Trophoblast cell (in vitro differentiated cells and primary cell): ENCODE results near the gene OR51V1.

ENCODE experiments used
- DNase-seq, 2 donors: peaks; one replicate each; pipeline ENCODE4 v3.0.0-alpha.2; 2016
- H2AFZ ChIP-seq: 2 replicates; pipeline ENCODE4 v1.6.1; 2013; ENCODE audit warnings: low read length, moderate library complexity, mild to moderate bottlenecking; ENCODE audit not compliant: insufficient read depth, poor library complexity
- H2AK5ac ChIP-seq: 2 replicates; pipeline ENCODE4 v1.6.1; 2013; ENCODE audit warnings: mild to moderate bottlenecking, low read length
- H2BK120ac ChIP-seq: 2 replicates; pipeline ENCODE4 v1.6.1; 2013; ENCODE audit warnings: low read length, mild to moderate bottlenecking, moderate library complexity; ENCODE audit not compliant: insufficient read depth, poor library complexity
- H2BK12ac ChIP-seq: 2 replicates; pipeline ENCODE4 v1.6.1; 2013; ENCODE audit warnings: mild to moderate bottlenecking, low read length, moderate library complexity
- H2BK5ac ChIP-seq: 2 replicates; pipeline ENCODE4 v1.6.1; 2013; ENCODE audit warnings: low read length, low read depth, moderate library complexity, mild to moderate bottlenecking; ENCODE audit not compliant: poor library complexity
- H3K14ac ChIP-seq: 2 replicates; pipeline ENCODE4 v1.6.1; 2013; ENCODE audit warnings: mild to moderate bottlenecking, low read length
- H3K18ac ChIP-seq: 2 replicates; pipeline ENCODE4 v1.6.1; 2013; ENCODE audit warnings: mild to moderate bottlenecking, low read length
- H3K23ac ChIP-seq: 2 replicates; pipeline ENCODE4 v1.6.1; 2013; ENCODE audit warnings: low read length
- H3K27ac ChIP-seq: 2 replicates; pipeline ENCODE4 v1.5.1; 2013; ENCODE audit warnings: low read depth, mild to moderate bottlenecking, inconsistent platforms, low read length, moderate library complexity
- H3K27me3 ChIP-seq: 2 replicates; pipeline ENCODE4 v1.6.1; 2013; ENCODE audit warnings: inconsistent platforms, mild to moderate bottlenecking, low read length, moderate library complexity; ENCODE audit not compliant: insufficient read depth
- H3K36me3 ChIP-seq, 2 experiments: 1 replicate in 1 of 2; 2 replicates in 1 of 2; pipeline ENCODE4 v1.6.1; 2013; ENCODE audit warnings: low read length in 2 of 2, mild to moderate bottlenecking in 2 of 2, moderate library complexity in 1 of 2; ENCODE audit not compliant: insufficient read depth in 2 of 2, control insufficient read depth in 1 of 2
- H3K4ac ChIP-seq: 2 replicates; pipeline ENCODE4 v1.6.1; 2013; ENCODE audit warnings: low read depth, mild to moderate bottlenecking, low read length, moderate library complexity
- H3K4me1 ChIP-seq, 2 experiments: 1 replicate in 1 of 2; 2 replicates in 1 of 2; pipeline ENCODE4 v1.6.1; 2013; ENCODE audit warnings: low read length in 2 of 2, mild to moderate bottlenecking in 2 of 2, moderate library complexity in 1 of 2; ENCODE audit not compliant: insufficient read depth in 2 of 2, control insufficient read depth in 1 of 2
- H3K4me2 ChIP-seq: 2 replicates; pipeline ENCODE4 v1.6.1; 2013; ENCODE audit warnings: inconsistent platforms, mild to moderate bottlenecking, low read length, moderate library complexity
- H3K4me3 ChIP-seq: 2 replicates; pipeline ENCODE4 v1.5.1; 2013; ENCODE audit warnings: mild to moderate bottlenecking, low read depth, low read length, inconsistent platforms
- H3K79me1 ChIP-seq: one replicate; pipeline ENCODE4 v1.6.1; 2013; ENCODE audit warnings: low read length
- H3K79me2 ChIP-seq: 2 replicates; pipeline ENCODE4 v1.6.1; 2013; ENCODE audit warnings: low read length, mild to moderate bottlenecking; ENCODE audit not compliant: control insufficient read depth, insufficient read depth, poor library complexity
- H3K9ac ChIP-seq: 2 replicates; pipeline ENCODE4 v1.6.1; 2013; ENCODE audit warnings: mild to moderate bottlenecking, low read length
- H3K9me3 ChIP-seq: 2 replicates; pipeline ENCODE4 v1.6.1; 2013; ENCODE audit warnings: low read depth, mild to moderate bottlenecking, control low read depth, inconsistent platforms, low read length; ENCODE audit not compliant: insufficient read depth
- H4K12ac ChIP-seq: 2 replicates; pipeline ENCODE4 v1.6.1; 2013; ENCODE audit warnings: low read depth, mild to moderate bottlenecking, low read length, moderate library complexity
- H4K8ac ChIP-seq: 2 replicates; pipeline ENCODE4 v1.6.1; 2013; ENCODE audit warnings: low read depth, mild to moderate bottlenecking, low read length, moderate library complexity
- H4K91ac ChIP-seq: one replicate; pipeline ENCODE4 v1.6.1; 2013; ENCODE audit warnings: low read depth, mild to moderate bottlenecking, low read length, moderate library complexity
- WGBS: extraction: QIAGEN DNeasy Blood & Tissue Kit; methylation state at CpG from one replicate; pipeline ENCODE4 v1.1.7; 2013; ENCODE audit warnings: missing lambda C conversion rate; ENCODE audit not compliant: insufficient read length, insufficient coverage; ENCODE audit errors: extremely low coverage; 5-methylcytosine and 5-hydroxymethylcytosine counted together

OR51V1 gene

GRCh38 chr11:5246772-5247471 lies 46.4 kb upstream of the OR51V1 start:
- no peak for DNase-seq
- Histone ChIP-seq H3K9ac (no peak overlapping the region), H4K8ac (no peak overlapping the region), H4K12ac (no peak overlapping the region), H3K23ac (no peak overlapping the region), H4K91ac (no peak overlapping the region), H3K79me2 (no peaks in the 10 kb centered on the region), H3K18ac (no peak overlapping the region), H3K36me3 (no peaks in the 10 kb centered on the region), H3K14ac (no peak overlapping the region), H2BK12ac (no peak overlapping the region), H2AK5ac (no peak overlapping the region), H3K27me3 (no peaks in the 10 kb centered on the region), H2BK120ac (no peak overlapping the region), H3K4me1 (no peaks in the 10 kb centered on the region), H3K4ac (no peak overlapping the region), H2AFZ (no peak overlapping the region), H3K4me3 (no peak overlapping the region), H3K4me2 (no peak overlapping the region), H3K9me3 (no peaks in the 10 kb centered on the region), H2BK5ac (no peak overlapping the region), H3K27ac (no peak overlapping the region), H3K79me1 (no peaks in the 10 kb centered on the region)
- WGBS: no CpG with 5 or more reads among the region's 6 CpGs

DNA sequence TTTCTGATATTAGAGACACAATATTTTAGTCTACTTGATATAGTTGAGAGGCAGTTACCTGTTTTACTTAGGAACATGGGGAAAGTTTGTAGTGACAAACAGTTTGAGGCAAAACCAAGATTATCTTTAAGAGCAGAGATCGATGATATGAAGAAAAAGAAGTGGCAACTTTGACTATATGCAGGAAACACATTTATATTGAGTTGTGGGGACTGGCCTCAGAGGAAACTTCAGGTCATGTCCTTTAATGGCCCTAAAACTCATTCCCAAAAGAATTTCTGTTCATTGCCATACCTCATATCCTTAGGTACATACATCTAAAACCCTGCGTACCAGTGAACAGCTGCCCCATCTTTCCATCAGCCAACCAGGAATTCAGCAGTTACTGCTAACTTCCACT lies 44.7 kb upstream of the OR51V1 start:
- no peak overlapping the region for H4K12ac ChIP-seq
- no peaks in the 10 kb centered on the region for H3K4me1 ChIP-seq
- no peaks in the 10 kb centered on the region for H3K27me3 ChIP-seq
- H3K4ac ChIP-seq: no peak overlapping the region
- H3K79me2 ChIP-seq: no peaks in the 10 kb centered on the region
- H3K27ac ChIP-seq: no peak overlapping the region
- H2BK12ac ChIP-seq: no peak overlapping the region
- WGBS: no CpG with 5 or more reads among the region's 2 CpGs
- no peak overlapping the region for H3K14ac ChIP-seq
- no peak for DNase-seq
- H3K9ac ChIP-seq: no peak overlapping the region
- H3K36me3 ChIP-seq: no peaks in the 10 kb centered on the region
- H3K18ac ChIP-seq: no peak overlapping the region
- no peak overlapping the region for H2AK5ac ChIP-seq
- no peak overlapping the region for H4K8ac ChIP-seq
- H2BK120ac ChIP-seq: no peak overlapping the region
- H3K4me2 ChIP-seq: no peak overlapping the region
- H2BK5ac ChIP-seq: no peak overlapping the region
- H3K4me3 ChIP-seq: no peak overlapping the region
- H3K9me3 ChIP-seq: no peaks in the 10 kb centered on the region
- H4K91ac ChIP-seq: no peak overlapping the region
- H2AFZ ChIP-seq: no peak overlapping the region
- H3K79me1 ChIP-seq: no peaks in the 10 kb centered on the region
- no peak overlapping the region for H3K23ac ChIP-seq

GRCh38 chr11:5243816-5244180 lies 43.3 kb upstream of the OR51V1 start:
- no CpG with 5 or more reads among the region's 4 CpGs for WGBS
- H3K4me3 ChIP-seq: no peak overlapping the region

GRCh38 chr11:5242933-5243815 lies 42.7 kb upstream of the OR51V1 start:
- H4K8ac ChIP-seq: no peak overlapping the region
- no peak overlapping the region for H2BK12ac ChIP-seq
- H3K4me3 ChIP-seq: no peak overlapping the region
- H3K36me3 ChIP-seq: no peaks in the 10 kb centered on the region
- H2BK120ac ChIP-seq: no peak overlapping the region
- no peaks in the 10 kb centered on the region for H3K27me3 ChIP-seq
- no peaks in the 10 kb centered on the region for H3K79me2 ChIP-seq
- no peak overlapping the region for H2AFZ ChIP-seq
- no peak overlapping the region for H3K23ac ChIP-seq
- H3K4me1 ChIP-seq: no peaks in the 10 kb centered on the region
- peak overlapping the region; percentile 13 for H3K9ac ChIP-seq
- no peak overlapping the region for H3K14ac ChIP-seq
- H3K18ac ChIP-seq: no peak overlapping the region
- H3K9me3 ChIP-seq: no peaks in the 10 kb centered on the region
- H4K91ac ChIP-seq: no peak overlapping the region
- no peak overlapping the region for H2AK5ac ChIP-seq
- H2BK5ac ChIP-seq: no peak overlapping the region
- no peak overlapping the region for H4K12ac ChIP-seq
- WGBS: no CpG with 5 or more reads among the region's 7 CpGs
- no peak for DNase-seq
- H3K4me2 ChIP-seq: no peak overlapping the region
- no peak overlapping the region for H3K27ac ChIP-seq
- no peaks in the 10 kb centered on the region for H3K79me1 ChIP-seq
- H3K4ac ChIP-seq: no peak overlapping the region

More at GRCh38 chr11:5243816-5244180, 43.3 kb upstream of the OR51V1 start:
- H3K79me2 ChIP-seq: no peaks in the 10 kb centered on the region
- no peaks in the 10 kb centered on the region for H3K27me3 ChIP-seq
- no peak overlapping the region for H3K14ac ChIP-seq
- H2AK5ac ChIP-seq: no peak overlapping the region
- H3K4me2 ChIP-seq: no peak overlapping the region
- H3K79me1 ChIP-seq: no peaks in the 10 kb centered on the region
- no peak overlapping the region for H4K12ac ChIP-seq
- no peak overlapping the region for H3K23ac ChIP-seq
- no peak overlapping the region for H4K91ac ChIP-seq
- no peak overlapping the region for H2BK5ac ChIP-seq
- no peak overlapping the region for H3K9ac ChIP-seq
- no peak overlapping the region for H2BK12ac ChIP-seq
- H4K8ac ChIP-seq: no peak overlapping the region
- H3K36me3 ChIP-seq: no peaks in the 10 kb centered on the region
- H2BK120ac ChIP-seq: no peak overlapping the region
- H2AFZ ChIP-seq: no peak overlapping the region
- H3K4ac ChIP-seq: no peak overlapping the region
- H3K9me3 ChIP-seq: no peaks in the 10 kb centered on the region
- no peak for DNase-seq
- no peak overlapping the region for H3K18ac ChIP-seq
- no peaks in the 10 kb centered on the region for H3K4me1 ChIP-seq
- no peak overlapping the region for H3K27ac ChIP-seq
